IPS-20b (cell line): ENCODE data around the gene EMILIN3.

ENCODE experiments used
- H3K27ac ChIP-seq: one replicate; pipeline ENCODE4 v1.5.1; 2013; ENCODE audit warnings: low read length
- H3K27me3 ChIP-seq: 2 replicates; pipeline ENCODE4 v1.6.1; 2013; ENCODE audit warnings: mild to moderate bottlenecking, low read length, inconsistent platforms; ENCODE audit not compliant: insufficient read depth
- H3K36me3 ChIP-seq: 2 replicates; pipeline ENCODE4 v1.6.1; 2013; ENCODE audit warnings: low read depth, mild to moderate bottlenecking, inconsistent platforms, low read length, moderate library complexity; ENCODE audit not compliant: insufficient read depth
- H3K4me1 ChIP-seq: 2 replicates; pipeline ENCODE4 v1.6.1; 2013; ENCODE audit warnings: mild to moderate bottlenecking, control low read depth, inconsistent platforms, low read length, moderate library complexity; ENCODE audit not compliant: insufficient read depth
- H3K4me3 ChIP-seq: 2 replicates; pipeline ENCODE4 v1.5.1; 2013; ENCODE audit warnings: mild to moderate bottlenecking, low read length, inconsistent platforms
- H3K9ac ChIP-seq: 2 replicates; pipeline ENCODE4 v1.6.1; 2013; ENCODE audit warnings: low read depth, mild to moderate bottlenecking, inconsistent platforms, low read length, moderate library complexity
- H3K9me3 ChIP-seq: 2 replicates; pipeline ENCODE4 v1.6.1; 2013; ENCODE audit warnings: mild to moderate bottlenecking, low read depth, low read length, inconsistent platforms; ENCODE audit not compliant: insufficient read depth

The EMILIN3 gene

DNA sequence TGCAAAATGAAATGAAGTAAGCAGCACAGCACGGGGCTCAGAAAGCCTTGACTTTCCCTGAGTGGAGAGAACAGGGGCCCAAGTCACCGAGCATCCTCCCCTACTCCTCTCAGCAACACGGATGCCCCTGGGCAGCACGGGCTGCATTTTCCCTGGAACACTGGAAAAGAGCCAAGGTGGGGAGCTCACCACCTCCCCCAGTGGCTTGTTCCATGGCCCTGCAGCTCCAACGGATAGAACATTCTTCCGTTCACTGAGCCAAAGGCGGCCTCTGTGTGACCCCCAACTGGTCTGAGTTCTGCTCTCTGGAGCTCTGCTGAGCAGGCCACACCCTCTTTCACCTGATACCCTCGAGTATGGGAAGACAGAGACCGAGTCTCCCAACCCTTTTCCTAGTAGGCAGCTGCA is 20.8 kb upstream of the EMILIN3 start:
- Histone ChIP-seq H3K27ac (no peak overlapping the region), H3K4me1 (no peaks in the 10 kb centered on the region), H3K9ac (no peak overlapping the region), H3K9me3 (no peaks in the 10 kb centered on the region), H3K4me3 (no peak overlapping the region), H3K27me3 (no peaks in the 10 kb centered on the region), H3K36me3 (no peaks in the 10 kb centered on the region)

DNA sequence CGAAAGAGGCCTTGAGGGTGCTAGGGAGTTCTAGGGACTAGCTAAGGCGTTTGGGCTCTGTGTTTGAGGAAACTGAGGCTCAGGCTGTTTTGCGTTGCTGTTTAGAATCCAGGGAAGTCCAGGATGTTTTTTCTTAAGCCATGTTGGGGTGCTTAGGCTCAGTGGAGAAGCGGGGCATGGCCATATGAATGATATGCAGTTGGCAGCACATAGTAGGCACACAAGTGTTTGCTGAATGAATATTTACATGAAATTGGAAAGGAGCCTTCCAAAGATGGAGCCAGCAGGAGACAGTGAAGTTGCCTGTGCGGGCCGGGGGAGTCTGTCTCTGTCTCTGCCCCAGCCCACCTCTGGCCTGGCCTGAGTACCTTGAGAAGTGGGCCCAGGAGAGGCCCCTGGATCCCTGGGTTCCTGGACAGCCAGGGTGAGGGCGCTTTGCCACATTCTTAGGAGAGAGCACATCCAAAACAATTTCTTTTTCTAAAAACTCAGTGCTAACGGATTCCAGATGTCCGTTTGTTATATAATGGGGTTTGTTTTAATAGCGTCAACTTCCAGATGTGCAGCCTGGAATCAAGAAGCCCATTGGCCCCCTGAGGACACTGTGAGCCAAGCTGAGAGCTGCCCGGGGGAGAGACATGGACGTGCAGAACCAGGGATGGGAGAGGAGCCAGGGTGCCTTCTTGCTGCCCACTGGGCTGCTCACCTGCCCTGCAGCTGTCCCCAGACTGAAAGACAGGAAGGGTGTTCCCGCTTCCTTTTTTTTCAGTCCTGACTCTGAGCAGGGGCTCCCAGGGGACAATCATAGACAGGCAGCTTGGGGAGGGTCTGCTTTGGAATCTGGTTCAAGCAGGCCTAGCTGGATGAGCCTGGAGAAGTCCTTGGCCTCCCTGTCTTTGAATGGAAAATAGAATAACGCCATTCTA is 20.1 kb upstream of the EMILIN3 start:
- Histone ChIP-seq H3K4me1 (no peaks in the 10 kb centered on the region), H3K27me3 (no peaks in the 10 kb centered on the region)

DNA sequence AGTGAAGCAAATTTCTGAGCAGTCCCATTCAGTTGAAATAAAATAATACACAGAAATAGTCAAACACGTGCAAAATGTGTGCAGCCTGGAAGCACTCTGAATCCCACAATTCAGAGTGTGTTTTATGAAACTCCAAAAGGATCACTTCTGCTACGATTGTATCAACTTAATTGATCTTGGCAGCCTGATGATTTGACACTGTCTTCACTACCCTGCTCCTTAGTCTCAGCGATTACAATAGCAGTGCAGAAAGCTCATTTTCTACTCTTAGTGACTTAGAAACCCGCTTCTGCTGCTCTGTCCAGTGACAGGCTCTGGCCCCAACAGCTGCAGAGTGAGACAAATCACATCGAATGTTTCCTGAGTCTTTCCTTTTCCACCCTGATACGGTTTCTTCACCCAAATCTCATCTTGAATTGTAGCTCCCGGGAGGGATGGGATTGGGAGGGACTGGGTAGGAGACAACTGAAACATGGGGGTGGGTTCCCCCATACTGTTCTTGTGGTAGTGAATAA is 16.2 kb upstream of the EMILIN3 start:
- no peak overlapping the region for H3K27ac ChIP-seq
- no peaks in the 10 kb centered on the region for H3K9me3 ChIP-seq
- no peaks in the 10 kb centered on the region for H3K27me3 ChIP-seq
- no peak overlapping the region for H3K9ac ChIP-seq
- no peaks in the 10 kb centered on the region for H3K4me1 ChIP-seq
- no peak overlapping the region for H3K4me3 ChIP-seq
- no peaks in the 10 kb centered on the region for H3K36me3 ChIP-seq

More for the DNA sequence above, 20.1 kb upstream of the EMILIN3 start:
- H3K4me3 ChIP-seq: no peak overlapping the region
- H3K27ac ChIP-seq: no peak overlapping the region
- no peaks in the 10 kb centered on the region for H3K36me3 ChIP-seq
- H3K9ac ChIP-seq: no peak overlapping the region
- H3K9me3 ChIP-seq: no peaks in the 10 kb centered on the region

DNA sequence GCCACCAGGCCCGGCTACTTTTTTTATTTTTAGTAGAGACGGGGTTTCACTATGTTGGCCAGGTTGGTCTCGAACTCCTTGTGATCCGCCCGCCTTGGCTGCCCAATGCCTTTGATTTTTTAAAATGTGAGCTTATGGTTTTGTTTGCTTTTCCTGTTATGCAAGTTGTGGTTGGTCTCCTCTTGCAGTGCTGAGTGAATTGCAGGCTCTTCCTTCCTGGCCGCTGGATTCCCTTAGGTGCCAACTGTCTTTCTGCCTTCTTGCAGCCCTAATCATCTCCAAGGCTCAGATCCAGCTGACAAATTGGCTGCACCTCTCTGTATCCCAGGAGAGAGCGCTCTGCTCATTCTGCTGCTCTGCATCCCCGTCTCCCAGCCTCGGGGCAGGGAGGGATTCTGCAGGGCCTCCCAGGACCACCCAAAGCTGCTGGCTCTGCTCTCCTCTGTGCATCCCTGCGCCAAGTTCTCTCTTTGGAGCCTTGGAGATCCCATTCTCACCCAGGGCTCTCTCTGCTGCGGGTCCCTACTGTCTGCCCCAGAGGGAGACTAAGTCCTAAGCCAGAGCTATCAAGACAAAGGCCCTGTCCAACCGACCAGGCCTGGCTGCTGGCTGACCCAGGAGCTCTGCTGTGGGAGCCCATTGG is 14.1 kb upstream of the EMILIN3 start:
- Histone ChIP-seq H3K9ac (no peak overlapping the region), H3K27me3 (no peaks in the 10 kb centered on the region), H3K4me3 (no peak overlapping the region), H3K27ac (no peak overlapping the region), H3K36me3 (no peaks in the 10 kb centered on the region), H3K4me1 (no peaks in the 10 kb centered on the region), H3K9me3 (no peaks in the 10 kb centered on the region)

DNA sequence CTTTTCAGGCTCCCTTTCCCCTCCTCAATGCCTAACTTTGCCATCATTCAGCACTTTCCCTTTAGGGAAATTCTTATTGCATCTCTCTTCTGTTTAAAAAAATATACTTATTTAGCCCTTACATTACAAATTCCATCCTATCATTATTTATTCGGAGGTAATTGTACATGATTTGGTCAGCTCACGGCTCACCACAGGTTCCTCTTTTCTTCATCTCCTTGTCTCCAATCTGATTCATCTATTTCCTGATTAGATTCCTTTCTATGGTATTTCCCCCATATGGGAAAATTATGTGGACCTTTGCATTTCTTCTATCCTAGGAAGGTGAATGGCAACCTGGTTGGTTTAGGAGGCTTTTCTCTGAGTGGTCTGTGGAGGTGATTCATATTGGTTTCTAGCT is 12.9 kb upstream of the EMILIN3 start:
- H3K27me3 ChIP-seq: no peaks in the 10 kb centered on the region
- H3K36me3 ChIP-seq: no peaks in the 10 kb centered on the region
- H3K27ac ChIP-seq: no peak overlapping the region
- no peaks in the 10 kb centered on the region for H3K9me3 ChIP-seq
- H3K4me3 ChIP-seq: no peak overlapping the region
- no peaks in the 10 kb centered on the region for H3K4me1 ChIP-seq
- no peak overlapping the region for H3K9ac ChIP-seq

DNA sequence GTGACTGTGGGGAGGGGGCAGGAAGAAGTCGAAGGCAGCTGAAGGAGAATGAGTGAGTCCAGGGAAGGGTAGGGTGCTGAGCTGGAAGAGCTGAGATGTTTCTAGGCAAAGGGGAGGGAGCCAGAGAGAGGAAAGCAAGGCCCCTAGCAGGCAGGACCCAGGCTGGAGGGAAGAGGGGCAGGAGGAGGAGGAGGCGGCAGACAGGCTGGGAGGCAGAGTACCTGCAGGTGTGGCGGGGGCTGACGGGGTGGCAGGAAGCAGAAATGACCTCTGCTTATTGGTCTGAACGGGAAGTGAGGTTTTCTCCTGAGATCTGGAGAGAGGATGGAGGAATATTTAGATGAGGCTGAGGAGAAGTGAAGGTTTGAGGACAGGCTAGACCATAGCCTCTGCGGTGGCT is 10.7 kb upstream of the EMILIN3 start:
- no peak overlapping the region for H3K27ac ChIP-seq
- H3K4me1 ChIP-seq: no peaks in the 10 kb centered on the region
- H3K27me3 ChIP-seq: no peaks in the 10 kb centered on the region
- H3K9ac ChIP-seq: no peak overlapping the region
- H3K4me3 ChIP-seq: no peak overlapping the region
- no peaks in the 10 kb centered on the region for H3K36me3 ChIP-seq
- no peaks in the 10 kb centered on the region for H3K9me3 ChIP-seq

DNA sequence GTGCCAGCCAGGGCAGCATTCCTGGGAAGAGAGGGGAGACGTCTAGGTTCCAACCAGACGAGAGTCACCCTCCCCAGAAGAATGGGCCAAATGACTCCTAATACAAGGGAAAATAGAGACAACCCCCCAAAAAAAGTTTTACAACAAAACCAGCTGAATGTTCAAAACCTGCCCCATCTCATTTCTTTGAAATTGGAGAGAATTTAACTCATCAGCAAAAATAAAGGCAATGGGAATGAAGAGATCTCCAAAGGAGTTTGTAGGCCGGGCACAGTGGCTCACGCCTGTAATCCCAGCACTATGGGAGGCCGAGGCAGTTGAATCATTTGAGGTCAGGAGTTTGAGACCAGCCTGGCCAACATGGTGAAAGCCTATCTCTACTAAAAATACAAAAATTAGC is 9.7 kb upstream of the EMILIN3 start:
- no peaks in the 10 kb centered on the region for H3K36me3 ChIP-seq
- H3K4me1 ChIP-seq: no peaks in the 10 kb centered on the region
- no peak overlapping the region for H3K9ac ChIP-seq
- no peaks in the 10 kb centered on the region for H3K27me3 ChIP-seq
- no peak overlapping the region for H3K27ac ChIP-seq
- H3K9me3 ChIP-seq: no peaks in the 10 kb centered on the region; the same call in 1 of the 2 replicates
- no peak overlapping the region for H3K4me3 ChIP-seq

DNA sequence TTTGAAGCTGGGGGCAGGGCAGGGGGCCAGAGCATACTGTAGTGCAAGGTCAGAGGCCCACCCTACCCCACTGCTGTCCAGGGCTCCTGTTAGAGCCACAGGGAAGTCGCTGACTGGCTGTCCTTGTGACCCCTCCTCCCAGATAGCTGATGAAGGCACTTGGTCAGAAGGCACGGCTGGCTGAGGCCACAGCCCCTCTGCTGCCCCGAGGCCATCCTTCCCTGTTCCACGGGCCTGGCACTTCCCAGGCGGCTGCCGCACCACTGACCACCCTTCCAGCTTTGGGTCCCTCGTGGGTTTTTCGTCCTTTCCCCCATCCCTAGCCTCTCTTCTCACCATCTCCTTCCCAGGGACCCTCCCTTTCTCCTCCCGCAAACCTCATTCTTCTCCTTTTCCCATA is 9.2 kb upstream of the EMILIN3 start:
- H3K4me1 ChIP-seq: no peaks in the 10 kb centered on the region
- H3K4me3 ChIP-seq: no peak overlapping the region
- H3K27me3 ChIP-seq: no peaks in the 10 kb centered on the region
- peaks cover 3% of the 10 kb centered on the region; the same call in 1 of the 2 replicates for H3K9me3 ChIP-seq
- H3K36me3 ChIP-seq: no peaks in the 10 kb centered on the region
- H3K9ac ChIP-seq: no peak overlapping the region
- H3K27ac ChIP-seq: no peak overlapping the region

DNA sequence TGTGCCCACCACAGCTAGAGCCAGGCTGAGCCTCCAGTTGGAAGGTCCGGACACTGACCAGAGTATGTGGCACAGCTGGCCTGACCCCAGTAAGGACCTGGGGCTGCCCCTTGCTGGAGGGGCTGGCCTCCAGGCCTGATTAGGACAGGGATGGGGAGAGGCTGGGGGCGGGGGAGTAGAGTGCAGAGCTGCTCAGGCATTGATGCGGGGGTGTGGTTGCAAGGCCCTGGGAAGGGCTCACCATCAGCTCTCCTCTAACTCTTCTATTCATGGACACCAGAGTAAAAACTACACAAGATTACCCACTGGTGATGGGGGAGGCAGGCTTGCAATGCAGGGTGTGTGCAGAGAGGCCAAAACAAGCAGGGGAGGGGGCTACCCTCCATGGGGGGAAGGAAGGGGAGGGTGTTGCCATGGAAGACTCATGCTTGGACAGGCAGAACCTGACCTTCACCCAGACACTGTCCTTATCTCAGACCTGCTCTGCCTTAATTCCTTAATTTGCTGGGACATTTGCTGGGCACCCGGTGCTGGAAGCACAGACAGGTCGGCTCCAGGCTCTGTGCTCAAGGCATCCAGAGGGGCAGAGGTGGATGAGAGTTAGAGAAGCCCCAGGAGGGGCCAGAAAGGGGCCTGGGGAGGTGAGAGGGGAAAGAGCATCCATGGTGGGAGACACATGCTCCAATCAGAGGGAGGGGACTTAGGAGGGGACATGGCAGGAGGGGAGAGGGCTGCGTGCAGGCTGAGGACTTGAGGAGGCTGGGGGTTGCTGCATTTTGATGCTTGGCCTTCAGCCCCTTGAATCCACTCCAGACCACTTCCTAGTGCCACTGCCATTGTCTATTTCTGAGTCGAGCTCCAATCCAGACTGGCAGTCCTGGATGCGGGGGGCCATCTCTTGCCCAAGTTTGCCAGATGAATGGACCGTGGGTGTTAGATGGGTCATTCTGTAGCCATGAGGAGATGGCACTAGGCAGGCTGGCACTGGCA is 7.6 kb upstream of the EMILIN3 start:
- no peak overlapping the region for H3K4me3 ChIP-seq
- peaks cover 3% of the 10 kb centered on the region; the same call in 1 of the 2 replicates for H3K9me3 ChIP-seq
- no peak overlapping the region for H3K27ac ChIP-seq
- peaks cover 11% of the 10 kb centered on the region for H3K27me3 ChIP-seq
- H3K36me3 ChIP-seq: no peaks in the 10 kb centered on the region
- H3K4me1 ChIP-seq: no peaks in the 10 kb centered on the region
- H3K9ac ChIP-seq: no peak overlapping the region

DNA sequence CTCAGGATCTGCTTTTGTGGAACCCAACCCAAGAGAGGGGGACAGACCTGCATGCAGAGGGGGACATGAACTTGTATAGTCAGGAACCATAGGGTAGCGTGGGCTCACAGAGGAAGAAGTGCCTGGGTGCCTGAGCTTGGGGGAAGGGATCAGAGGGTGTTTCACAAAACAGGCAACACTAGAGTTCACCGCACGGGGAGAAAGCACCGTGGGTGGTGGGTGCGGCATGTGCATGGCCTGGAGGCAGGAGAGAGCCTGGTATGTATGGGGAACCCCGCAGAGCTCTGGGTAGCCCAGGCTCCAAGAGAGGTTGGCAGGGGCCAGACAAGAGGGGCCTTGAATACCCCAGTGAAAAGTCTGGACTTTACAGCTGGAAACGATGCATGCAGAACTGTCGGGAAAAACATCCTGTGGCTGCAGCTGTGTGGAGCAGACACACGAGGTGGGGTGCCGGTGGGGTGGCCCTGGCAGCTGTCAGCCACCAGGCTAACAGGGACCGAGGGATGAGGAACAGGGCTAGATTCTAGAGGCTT is 6.7 kb upstream of the EMILIN3 start:
- Histone ChIP-seq H3K27me3 (peaks cover 16% of the 10 kb centered on the region), H3K27ac (no peak overlapping the region), H3K36me3 (no peaks in the 10 kb centered on the region), H3K4me3 (no peak overlapping the region), H3K4me1 (no peaks in the 10 kb centered on the region), H3K9ac (no peak overlapping the region), H3K9me3 (peaks cover 3% of the 10 kb centered on the region; the same call in 1 of the 2 replicates)

DNA sequence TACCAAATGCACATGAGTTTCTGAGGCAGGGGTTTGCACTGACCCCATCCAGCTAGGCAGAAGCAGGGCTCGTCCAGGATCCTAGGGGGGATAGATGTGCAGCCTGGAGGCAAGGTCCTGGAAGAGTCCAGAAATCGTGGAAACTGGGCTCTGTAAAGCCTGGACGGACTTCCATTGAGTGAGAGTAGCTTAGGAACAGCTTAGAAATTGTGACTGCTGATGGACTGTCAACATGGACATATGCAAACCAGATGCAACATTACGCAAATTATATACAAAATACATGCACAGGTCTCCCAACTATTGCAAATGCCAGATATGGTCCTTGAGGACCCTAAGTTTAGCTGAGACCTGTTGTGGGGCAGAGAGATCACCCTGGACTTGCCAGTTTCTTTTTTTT is 4.8 kb upstream of the EMILIN3 start:
- Histone ChIP-seq H3K27ac (no peak overlapping the region), H3K9me3 (peaks cover 3% of the 10 kb centered on the region; the same call in 1 of the 2 replicates), H3K27me3 (peaks cover 33% of the 10 kb centered on the region), H3K36me3 (no peaks in the 10 kb centered on the region), H3K4me1 (no peaks in the 10 kb centered on the region; the same call in 1 of the 2 replicates), H3K4me3 (no peak overlapping the region), H3K9ac (no peak overlapping the region)
